Measurements from ENCODE around the gene NPLOC4. TPM values are rescaled to one million over a fixed set of nuclear protein-coding genes. Genes with fewer than 3 reads are reported as not detected.

The NPLOC4 gene
- total and polyA plus RNA-seq, 2 of the 8 experiments (the other 6 are each of a cell fraction or from before 2014, with no cell fraction given): 70.7 to 92.7 TPM

DNA sequence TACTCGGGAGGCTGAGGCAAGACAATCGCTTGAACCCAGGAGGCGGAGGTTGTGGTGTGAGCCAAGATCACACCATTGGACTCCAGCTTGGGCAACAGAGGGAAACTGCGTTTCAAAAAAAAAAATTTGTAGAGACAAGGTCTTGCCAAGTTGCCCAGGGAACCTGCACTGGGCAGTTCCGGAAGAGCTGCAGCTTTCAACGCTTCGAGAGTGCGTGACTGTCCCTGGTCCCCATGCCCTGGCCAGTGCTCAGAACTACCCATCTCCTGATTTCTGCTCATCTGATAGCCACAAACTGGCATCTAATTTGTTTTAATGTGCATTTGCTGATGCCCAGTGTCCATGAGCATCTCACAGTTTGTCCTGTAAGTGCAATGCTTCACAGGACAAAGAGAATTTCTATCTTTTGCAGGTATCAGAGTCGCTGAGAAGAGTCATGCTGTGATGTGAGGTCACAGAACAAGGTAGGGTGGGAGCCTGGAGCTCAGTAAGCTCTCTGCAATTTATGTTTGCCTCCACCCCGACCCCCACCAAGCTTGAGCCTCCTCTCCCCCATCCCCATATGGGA, 128.2 kb downstream of the NPLOC4 start (continued):
- TF ChIP-seq USF2 (IDR thresholded peaks at IDR 0.05; ENCODE audit: low read length): no peak; the same call in 1 of the 2 replicates
- TF ChIP-seq HDAC6 (IDR thresholded peaks at IDR 0.05; ENCODE audit: low read depth, low read length): no peak
- no peak for TF ChIP-seq SRF (IDR thresholded peaks at IDR 0.05; ENCODE audit: low read depth, low read length)
- 0 out of 4 replicates have a peak, but pooled peaks of 1 of the 2 experiments have one; percentile 16 for TF ChIP-seq SIN3A (conservative IDR thresholded peaks at IDR 0.05 in 1 of 2, IDR thresholded peaks at IDR 0.05 in 1 of 2; ENCODE audit: low read depth in 1 of 2, low read length in 2 of 2)
- TF ChIP-seq POLR2AphosphoS5 (IDR thresholded peaks at IDR 0.05; ENCODE audit: low read depth, low read length): peak; percentile 85; the same call in 1 of the 2 replicates
- peak; percentile 78 for TF ChIP-seq ATF2 (IDR thresholded peaks at IDR 0.05; ENCODE audit: low read length)
- peak in 1 of 2 experiments; percentile 98; a peak in 2 of 3 replicates for TF ChIP-seq POLR2A (IDR thresholded peaks at IDR 0.05; ENCODE audit: control extremely low read depth in 1 of 2, low read depth in 2 of 2, low read length in 2 of 2)
- no peak for TF ChIP-seq KDM1A (IDR thresholded peaks at IDR 0.05; ENCODE audit: borderline replicate concordance, low read length)
- TF ChIP-seq CREB1 (IDR thresholded peaks at IDR 0.05): peak; percentile 29
- TF ChIP-seq POU5F1 (IDR thresholded peaks at IDR 0.05; ENCODE audit: low read depth, low read length): no peak
- TF ChIP-seq RBBP5 (IDR thresholded peaks at IDR 0.05; ENCODE audit: borderline replicate concordance, low read depth, low read length): no peak
- TF ChIP-seq CTBP2 (IDR thresholded peaks at IDR 0.05; ENCODE audit: borderline replicate concordance, insufficient read depth, insufficient read length, low read length): no peak
- TF ChIP-seq KDM4A (IDR thresholded peaks at IDR 0.05; ENCODE audit: low read depth, low read length, severe bottlenecking): no peak
- TF ChIP-seq EGR1 (IDR thresholded peaks at IDR 0.05; ENCODE audit: borderline replicate concordance, low read depth, low read length): no peak

All from H1 (cell line).